Breast epithelium (tissue), 3 donors: Measurements from ENCODE around the gene MRPS15.

Experiments used
- CTCF ChIP-seq, 3 donors: fragments of 450-650 bp; IDR thresholded peaks; one replicate each; pipeline ENCODE4 v1.5.1; 2016 to 2017; ENCODE audit warnings: antibody characterized with exemption in 3 of 3, mild to moderate bottlenecking in 3 of 3, moderate library complexity in 3 of 3
- POLR2AphosphoS5 ChIP-seq, 3 donors: sonication (generic); formaldehyde crosslinking; IDR thresholded peaks; one replicate each; pipeline ENCODE4 v1.6.1; 2017; ENCODE audit warnings: antibody characterized with exemption in 3 of 3

- TF ChIP-seq POLR2AphosphoS5 (IDR thresholded peaks at IDR 0.05): no peak
- no peak for TF ChIP-seq CTCF (IDR thresholded peaks at IDR 0.05)
Measured at GRCh38 chr1:36421649-36422048, 42.5 kb downstream of the MRPS15 start.
